CD4-positive, alpha-beta T cell (primary cell): Measurements from ENCODE around the gene TMEM181. TPM values are rescaled to one million over a fixed set of nuclear protein-coding genes. Genes with fewer than 3 reads are reported as not detected.
"Not testable (repeated sequence)": the region's sequence is repeated elsewhere in the genome, so short reads cannot be mapped to it uniquely, and the experiment has no call there.

Source experiments
- ATAC-seq: fragments of 200-7000 bp; cut with Tn5 transposase; one replicate; pipeline ENCODE4 v1.10.0; 2022; ENCODE audit warnings: mild to moderate bottlenecking; ENCODE audit not compliant: poor library complexity
- CTCF ChIA-PET: fragments of 350-600 bp; sonication (Branson Sonifier 250); formaldehyde crosslinking; loops from one replicate; lab custom pipeline; 2021; ENCODE audit warnings: antibody characterized with exemption, inconsistent platforms; lab: Charles Lee
- POLR2A ChIA-PET: fragments of 350-600 bp; sonication (Branson Sonifier 250); formaldehyde crosslinking; loops from one replicate; lab custom pipeline; 2021; ENCODE audit warnings: antibody characterized with exemption, inconsistent platforms; lab: Charles Lee
- DNase-seq, 14 experiments: peaks; one replicate each; pipeline ENCODE4 v3.0.0-alpha.2; 2013 to 2020; ENCODE audit warnings: mixed read lengths in 2 of 14
- H3K27ac ChIP-seq, 2 donors: one replicate each; pipeline versions ENCODE4 v1.5.1 to v1.7.0; 2013; ENCODE audit warnings: low read length in 2 of 2, low read depth in 1 of 2, mild to moderate bottlenecking in 1 of 2
- H3K27me3 ChIP-seq, 2 experiments: 1 replicate in 1 of 2; 2 replicates in 1 of 2; pipeline versions ENCODE4 v1.6.1 to v1.7.0; 2013; ENCODE audit warnings: low read length in 2 of 2, control low read depth in 1 of 2, mild to moderate bottlenecking in 1 of 2, moderate library complexity in 1 of 2; ENCODE audit not compliant: insufficient read depth in 2 of 2, control insufficient read depth in 1 of 2
- H3K36me3 ChIP-seq: one replicate; pipeline ENCODE4 v1.6.1; 2013; ENCODE audit warnings: low read length, control low read depth; ENCODE audit not compliant: insufficient read depth
- H3K4me1 ChIP-seq: one replicate; pipeline ENCODE4 v1.6.1; 2013; ENCODE audit warnings: low read length, control low read depth; ENCODE audit not compliant: insufficient read depth
- H3K4me3 ChIP-seq: one replicate; pipeline ENCODE4 v1.5.1; 2013; ENCODE audit warnings: mild to moderate bottlenecking, low read length, moderate library complexity
- H3K9me3 ChIP-seq, 2 experiments: 1 replicate in 1 of 2; 2 replicates in 1 of 2; pipeline versions ENCODE4 v1.6.1 to v1.7.0; 2013; ENCODE audit warnings: low read length in 2 of 2, mild to moderate bottlenecking in 2 of 2, control low read depth in 1 of 2, moderate library complexity in 1 of 2; ENCODE audit not compliant: control insufficient read depth in 1 of 2, insufficient read depth in 1 of 2
- H3K27ac Mint-ChIP-seq: one replicate; pipeline ENCODE4 v1.8.0; 2020; ENCODE audit warnings: mixed read lengths
- H3K27me3 Mint-ChIP-seq: one replicate; pipeline ENCODE4 v1.8.0; 2021; ENCODE audit warnings: mixed read lengths
- H3K36me3 Mint-ChIP-seq: one replicate; pipeline ENCODE4 v1.8.0; 2021; ENCODE audit warnings: low read depth, mixed read lengths
- H3K4me1 Mint-ChIP-seq: one replicate; pipeline ENCODE4 v1.8.0; 2021; ENCODE audit warnings: low read depth, mixed read lengths
- H3K4me3 Mint-ChIP-seq: one replicate; pipeline ENCODE4 v1.8.0; 2020; ENCODE audit warnings: mild to moderate bottlenecking, mixed read lengths
- H3K9me3 Mint-ChIP-seq: one replicate; pipeline ENCODE4 v1.8.0; 2020; ENCODE audit warnings: mixed read lengths
- CTCF ChIP-seq: fragments of 200-600 bp; IDR thresholded peaks from one replicate; pipeline ENCODE4 v1.8.0; 2022; ENCODE audit warnings: antibody characterized with exemption, mild to moderate bottlenecking
- intact Hi-C, 2 experiments: fragments of 100-400 bp; cut with DNase I in 1 of 2; cut with micrococcal nuclease in 1 of 2; formaldehyde crosslinking; loops; one replicate each; pipeline versions ENCODE4 v1.15.1 to v1.9.0; 2023 to 2025; cut with DNase I, micrococcal nuclease
- total RNA-seq, 174 experiments: library from RNA in 2 of 174; stranded (reverse) in 2 of 174; gene quantifications; one replicate each; pipeline ENCODE4 v1.2.3 and lab custom pipeline; 2021 to 2026

Gene TMEM181
- total RNA-seq, 2 experiments from 2014 or later, result 10.2 to 10.9 TPM

- intact Hi-C loops, result no loop called here
- Histone ChIP-seq H3K4me1 (peaks cover 4% of the 10 kb centered on the region), H3K4me3 (no peak overlapping the region), H3K27me3 (no peaks in the 10 kb centered on the region), H3K9me3 (no peaks in the 10 kb centered on the region), H3K27ac (no peak overlapping the region), H3K36me3 (peaks cover 40% of the 10 kb centered on the region)
- H3K9me3 Mint-ChIP-seq, result no peaks in the 10 kb centered on the region
- no peak for TF ChIP-seq CTCF
- DNase-seq (no peak), ATAC-seq (no peak)
- no peak overlapping the region for H3K27ac Mint-ChIP-seq
- no peaks in the 10 kb centered on the region for H3K27me3 Mint-ChIP-seq
- ChIA-PET POLR2A (interaction anchor here (0.6 kb wide), 1 partner anchor 22 kb away, joined by 4 read pairs; no protein-coding TSS in a partner anchor), CTCF (interaction anchor here (1.5 kb wide), 1 partner anchor 9 kb away, joined by 4 read pairs; no protein-coding TSS in a partner anchor)
- H3K36me3 Mint-ChIP-seq, result peaks cover 75% of the 10 kb centered on the region
- H3K4me1 Mint-ChIP-seq, result peaks cover 9% of the 10 kb centered on the region
- H3K4me3 Mint-ChIP-seq, result no peak overlapping the region
Measured at GRCh38 chr6:158669145-158670035, 109.5 kb downstream of the TMEM181 start.

GRCh38 chr6:158672119-158672518 is 112.2 kb downstream of the TMEM181 start:
- H3K27ac Mint-ChIP-seq, H3K27me3 ChIP-seq, intact Hi-C loops, H3K4me3 Mint-ChIP-seq, H3K9me3 ChIP-seq, H3K27ac ChIP-seq, H3K9me3 Mint-ChIP-seq, H3K4me1 Mint-ChIP-seq, H3K4me3 ChIP-seq, DNase-seq, ATAC-seq, H3K27me3 Mint-ChIP-seq, H3K4me1 ChIP-seq: not testable (repeated sequence)
- peaks cover 22% of the 10 kb centered on the region for H3K36me3 ChIP-seq
- CTCF ChIA-PET, result interaction anchor here (0.9 to 1.8 kb wide), 2 partner anchors 19 kb away, joined by 3 to 7 read pairs; no protein-coding TSS in a partner anchor
- POLR2A ChIA-PET, result interaction anchor here (1.1 kb wide), 1 partner anchor 18 kb away, joined by 3 read pairs; no protein-coding TSS in a partner anchor
- H3K36me3 Mint-ChIP-seq, result peaks cover 67% of the 10 kb centered on the region

- ChIA-PET CTCF (interaction anchor here (0.9 to 1.3 kb wide), 4 partner anchors 16 to 431 kb away, joined by 3 to 4 read pairs (median 4); no protein-coding TSS in a partner anchor), POLR2A (interaction anchor here (1.1 kb wide), 1 partner anchor 19 kb away, joined by 3 read pairs; no protein-coding TSS in a partner anchor)
- Histone ChIP-seq H3K27me3 (no peaks in the 10 kb centered on the region), H3K4me1 (peaks cover 2% of the 10 kb centered on the region), H3K4me3 (no peak overlapping the region), H3K36me3 (peaks cover 16% of the 10 kb centered on the region), H3K9me3 (no peaks in the 10 kb centered on the region), H3K27ac (no peak overlapping the region)
- Mint-ChIP-seq H3K4me3 (no peak overlapping the region), H3K9me3 (no peaks in the 10 kb centered on the region), H3K27me3 (no peaks in the 10 kb centered on the region), H3K4me1 (peaks cover 9% of the 10 kb centered on the region), H3K36me3 (peaks cover 64% of the 10 kb centered on the region), H3K27ac (no peak overlapping the region)
- intact Hi-C loops, result no loop called here
- DNase-seq (no peak), ATAC-seq (no peak)
- TF ChIP-seq CTCF, result no peak
Measured at GRCh38 chr6:158672726-158673125, 112.8 kb downstream of the TMEM181 start.
